ENCODE data around the gene TCN2.

The TCN2 gene

DNA sequence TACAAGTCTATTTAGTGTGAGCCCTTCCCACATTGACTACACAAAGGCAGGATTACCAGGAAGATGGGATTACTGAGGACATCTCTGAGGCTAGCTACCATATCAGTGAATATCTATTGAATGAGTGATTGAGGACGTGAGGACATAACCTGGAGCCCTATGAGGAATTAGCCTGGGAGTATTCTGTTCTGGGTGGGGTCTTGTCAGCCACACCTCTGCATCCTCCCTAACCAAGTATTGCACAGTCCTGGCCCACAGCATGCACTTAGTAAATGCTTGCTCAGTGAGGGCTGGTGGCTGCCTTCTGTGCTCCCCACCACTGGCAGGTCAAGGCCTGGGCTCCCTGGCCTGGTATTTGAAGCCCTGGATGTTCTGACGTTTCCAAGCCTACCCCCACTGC is 45.9 kb downstream of the TCN2 start:
- Histone ChIP-seq H3K9me3 (ENCODE audit: severe bottlenecking) (no peaks in the 10 kb centered on the region), H3K27ac (no peak overlapping the region), H3K36me3 (no peaks in the 10 kb centered on the region), H3K4me3 (ENCODE audit: low read depth, low read length) (no peak overlapping the region), H3K27me3 (ENCODE audit: insufficient read depth, low read depth, severe bottlenecking) (no peaks in the 10 kb centered on the region)
- DNase-seq = no peak
- TF ChIP-seq CTCF (IDR thresholded peaks at IDR 0.05; ENCODE audit: low read depth, low read length) = no peak

DNA sequence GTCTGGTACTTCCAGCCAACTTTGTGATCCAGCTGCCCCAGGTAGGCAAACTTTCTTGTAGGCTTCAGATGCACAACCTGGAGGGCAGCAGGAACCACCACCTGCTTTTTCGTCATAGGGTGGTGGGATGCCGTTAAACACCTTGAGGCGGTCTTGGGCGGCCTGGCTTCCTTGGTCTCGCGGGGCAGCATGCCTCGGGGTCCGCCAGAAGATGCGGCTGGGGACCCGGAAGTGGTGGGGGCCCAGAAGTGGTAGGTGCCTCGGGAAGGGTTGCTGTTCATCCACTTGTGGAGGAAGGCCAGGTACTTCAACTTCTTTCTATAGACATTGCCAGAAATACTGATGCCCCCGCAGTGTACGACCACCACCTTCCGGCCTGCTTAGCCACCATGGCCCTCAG is 47.4 kb downstream of the TCN2 start:
- no peak for DNase-seq
- no peaks in the 10 kb centered on the region for H3K36me3 ChIP-seq
- TF ChIP-seq CTCF (IDR thresholded peaks at IDR 0.05; ENCODE audit: low read depth, low read length) = no peak
- no peaks in the 10 kb centered on the region for H3K27me3 ChIP-seq (ENCODE audit: insufficient read depth, low read depth, severe bottlenecking)
- no peaks in the 10 kb centered on the region for H3K9me3 ChIP-seq (ENCODE audit: severe bottlenecking)
- no peak overlapping the region for H3K4me3 ChIP-seq (ENCODE audit: low read depth, low read length)
- no peak overlapping the region for H3K27ac ChIP-seq

DNA sequence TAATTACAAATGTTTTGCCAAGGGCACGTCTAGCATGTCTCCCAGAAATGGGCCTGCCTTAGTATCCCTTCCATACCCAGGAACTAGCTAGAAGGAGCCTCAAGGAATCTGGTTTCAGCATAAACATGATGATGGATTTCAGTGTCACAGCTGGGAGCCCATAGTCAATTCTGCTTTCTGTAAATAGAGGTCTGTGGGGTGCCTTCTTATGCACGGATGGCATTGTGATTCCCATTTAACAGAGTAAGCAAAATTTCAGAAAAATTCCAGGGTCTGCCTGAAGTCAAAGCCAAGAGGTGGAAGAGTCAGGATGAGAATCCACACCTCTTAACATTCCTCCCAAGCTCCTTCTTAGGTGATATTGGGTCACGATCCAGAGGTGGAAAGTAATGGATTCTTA is 48.6 kb downstream of the TCN2 start:
- H3K27me3 ChIP-seq (ENCODE audit: insufficient read depth, low read depth, severe bottlenecking) = no peaks in the 10 kb centered on the region
- DNase-seq = no peak
- no peak for TF ChIP-seq CTCF (IDR thresholded peaks at IDR 0.05; ENCODE audit: low read depth, low read length)
- no peaks in the 10 kb centered on the region for H3K36me3 ChIP-seq
- no peak overlapping the region for H3K4me3 ChIP-seq (ENCODE audit: low read depth, low read length)
- no peak overlapping the region for H3K27ac ChIP-seq
- H3K9me3 ChIP-seq (ENCODE audit: severe bottlenecking) = no peaks in the 10 kb centered on the region

- Histone ChIP-seq H3K4me3 (ENCODE audit: low read depth, low read length) (no peak overlapping the region), H3K27ac (no peak overlapping the region), H3K9me3 (ENCODE audit: severe bottlenecking) (no peaks in the 10 kb centered on the region), H3K36me3 (peaks cover 11% of the 10 kb centered on the region), H3K27me3 (ENCODE audit: insufficient read depth, low read depth, severe bottlenecking) (no peaks in the 10 kb centered on the region)
- no peak for TF ChIP-seq CTCF (IDR thresholded peaks at IDR 0.05; ENCODE audit: low read depth, low read length)
- no peak for DNase-seq
Observed at GRCh38 chr22:30662040-30662439, 55.1 kb downstream of the TCN2 start.

GRCh38 chr22:30664798-30665197 is 57.8 kb downstream of the TCN2 start:
- Histone ChIP-seq H3K4me3 (ENCODE audit: low read depth, low read length) (no peak overlapping the region), H3K27ac (no peak overlapping the region), H3K36me3 (peaks cover 11% of the 10 kb centered on the region), H3K27me3 (ENCODE audit: insufficient read depth, low read depth, severe bottlenecking) (no peaks in the 10 kb centered on the region), H3K9me3 (ENCODE audit: severe bottlenecking) (no peaks in the 10 kb centered on the region)
- TF ChIP-seq CTCF (IDR thresholded peaks at IDR 0.05; ENCODE audit: low read depth, low read length) = no peak
- no peak for DNase-seq

- DNase-seq = no peak
- Histone ChIP-seq H3K27ac (no peak overlapping the region), H3K27me3 (ENCODE audit: insufficient read depth, low read depth, severe bottlenecking) (no peaks in the 10 kb centered on the region), H3K9me3 (ENCODE audit: severe bottlenecking) (no peaks in the 10 kb centered on the region), H3K4me3 (ENCODE audit: low read depth, low read length) (no peak overlapping the region), H3K36me3 (peaks cover 11% of the 10 kb centered on the region)
- TF ChIP-seq CTCF (IDR thresholded peaks at IDR 0.05; ENCODE audit: low read depth, low read length) = no peak
Observed at GRCh38 chr22:30665266-30665665, 58.3 kb downstream of the TCN2 start.
